A549 (cell line): Measurements from ENCODE around the gene ITIH6.

Source experiments
- EP300 ChIP-seq, 2 experiments: fragments of >200 bp; sonication (Bioruptor Twin); formaldehyde crosslinking; IDR thresholded peaks; 2 replicates in 1 of 2; 3 replicates in 1 of 2; pipeline ENCODE4 v1.6.1; 2016 to 2017
- MAFK ChIP-seq: fragments of 450-650 bp; IDR thresholded peaks from 2 replicates; pipeline ENCODE4 v1.6.1; 2014; ENCODE audit not compliant: partially characterized antibody
- POLR2A ChIP-seq: IDR thresholded peaks from 2 replicates; pipeline ENCODE4 v1.6.1; 2012; ENCODE audit warnings: mild to moderate bottlenecking, low read length
- TF ChIP-seq, protein P1 (sequence below): fragments of >200 bp; sonication (Bioruptor Twin); formaldehyde crosslinking; IDR thresholded peaks from 3 replicates; pipeline ENCODE4 v1.5.1; 2016

DNA sequence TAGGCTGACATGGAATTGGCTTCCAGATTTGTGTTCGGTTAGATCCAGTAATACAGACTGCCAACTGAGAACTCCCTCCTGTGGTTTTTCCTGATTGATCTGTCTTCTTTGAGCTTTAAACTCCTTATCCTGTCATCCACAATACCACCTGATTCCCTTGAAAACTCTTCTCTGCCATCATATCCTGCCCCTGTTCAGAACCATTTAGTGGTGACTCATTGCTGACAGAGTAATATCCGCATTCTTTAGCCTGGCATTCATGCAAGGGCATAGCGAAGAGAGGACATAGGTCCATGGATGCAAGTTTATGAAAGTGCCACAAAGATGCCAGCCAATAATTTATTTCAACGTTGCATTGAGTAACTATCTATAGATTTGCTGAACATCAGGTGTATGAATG, 76.6 kb downstream of the ITIH6 start:
- no peak for TF ChIP-seq EP300 (IDR thresholded peaks at IDR 0.05)
- TF ChIP-seq, protein P1, sequence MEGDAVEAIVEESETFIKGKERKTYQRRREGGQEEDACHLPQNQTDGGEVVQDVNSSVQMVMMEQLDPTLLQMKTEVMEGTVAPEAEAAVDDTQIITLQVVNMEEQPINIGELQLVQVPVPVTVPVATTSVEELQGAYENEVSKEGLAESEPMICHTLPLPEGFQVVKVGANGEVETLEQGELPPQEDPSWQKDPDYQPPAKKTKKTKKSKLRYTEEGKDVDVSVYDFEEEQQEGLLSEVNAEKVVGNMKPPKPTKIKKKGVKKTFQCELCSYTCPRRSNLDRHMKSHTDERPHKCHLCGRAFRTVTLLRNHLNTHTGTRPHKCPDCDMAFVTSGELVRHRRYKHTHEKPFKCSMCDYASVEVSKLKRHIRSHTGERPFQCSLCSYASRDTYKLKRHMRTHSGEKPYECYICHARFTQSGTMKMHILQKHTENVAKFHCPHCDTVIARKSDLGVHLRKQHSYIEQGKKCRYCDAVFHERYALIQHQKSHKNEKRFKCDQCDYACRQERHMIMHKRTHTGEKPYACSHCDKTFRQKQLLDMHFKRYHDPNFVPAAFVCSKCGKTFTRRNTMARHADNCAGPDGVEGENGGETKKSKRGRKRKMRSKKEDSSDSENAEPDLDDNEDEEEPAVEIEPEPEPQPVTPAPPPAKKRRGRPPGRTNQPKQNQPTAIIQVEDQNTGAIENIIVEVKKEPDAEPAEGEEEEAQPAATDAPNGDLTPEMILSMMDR = no peak
- no peak for TF ChIP-seq MAFK
- TF ChIP-seq POLR2A = no peak
